K562 (cell line): ENCODE results near the gene DNAH10. TPM values are rescaled to one million over a fixed set of nuclear protein-coding genes. Genes with fewer than 3 reads are reported as not detected.
A peak's percentile ranks its signal among the peaks of the same experiment; 100 is the strongest.

Source experiments
- BDP1 ChIP-seq: IDR thresholded peaks from 3 replicates; pipeline ENCODE4 v1.6.1; 2011; ENCODE audit not compliant: insufficient read length, insufficient read depth
- CBX8 ChIP-seq: fragments of 200-600 bp; sonication (generic); IDR thresholded peaks from 2 replicates; pipeline ENCODE4 v1.6.1; 2012; ENCODE audit warnings: borderline replicate concordance, mixed run types, low read depth, mild to moderate bottlenecking, moderate library complexity, mixed read lengths, low read length, control low read depth, inconsistent platforms; ENCODE audit not compliant: poor library complexity, severe bottlenecking; ENCODE audit errors: extremely low read depth
- DACH1 ChIP-seq: fragments of 450-650 bp; IDR thresholded peaks from 2 replicates; pipeline ENCODE4 v1.6.1; 2018; ENCODE audit not compliant: partially characterized antibody
- ELF1 ChIP-seq: fragments of 200-800 bp; sonication (Bioruptor generic); IDR thresholded peaks from 2 replicates; pipeline ENCODE4 v1.6.1; 2016; ENCODE audit warnings: missing genetic modification characterization, missing compliant biosample characterization
- FOXM1 ChIP-seq, 2 experiments: fragments of 450-650 bp in 1 of 2; sonication (generic) in 1 of 2; formaldehyde crosslinking in 1 of 2; IDR thresholded peaks; 2 replicates each; pipeline versions ENCODE4 v1.6.1 to v1.9.0; 2017 to 2022; ENCODE audit warnings: low read depth in 2 of 2, mild to moderate bottlenecking in 2 of 2, missing genetic modification reagents in 1 of 2, moderate library complexity in 1 of 2
- GATAD2B ChIP-seq: fragments of 450-650 bp; IDR thresholded peaks from 2 replicates; pipeline ENCODE4 v1.6.1; 2017; ENCODE audit warnings: mild to moderate bottlenecking, borderline replicate concordance
- HDAC3 ChIP-seq: fragments of 450-650 bp; IDR thresholded peaks from 2 replicates; pipeline ENCODE4 v1.6.1; 2018; ENCODE audit warnings: borderline replicate concordance, mild to moderate bottlenecking, moderate library complexity; ENCODE audit not compliant: partially characterized antibody
- MTA1 ChIP-seq: fragments of 450-650 bp; IDR thresholded peaks from 2 replicates; pipeline ENCODE4 v1.6.1; 2017; ENCODE audit warnings: borderline replicate concordance
- POLR3A ChIP-seq: IDR thresholded peaks from 2 replicates; pipeline ENCODE4 v1.6.1; 2011; ENCODE audit warnings: borderline replicate concordance, mild to moderate bottlenecking, moderate library complexity; ENCODE audit not compliant: insufficient read length, insufficient read depth; ENCODE audit errors: extremely low read depth
- SMAD2 ChIP-seq: fragments of 150-350 bp; IDR thresholded peaks from 2 replicates; pipeline ENCODE4 v1.6.1; 2014; ENCODE audit warnings: low read depth, mild to moderate bottlenecking, low read length
- SMAD4 ChIP-seq: fragments of 250-450 bp; sonication (Bioruptor Pico); conservative IDR thresholded peaks from 2 replicates; pipeline ENCODE4 v1.8.0; 2021; ENCODE audit warnings: inconsistent platforms, mild to moderate bottlenecking, moderate library complexity
- STAG1 ChIP-seq: sonication (generic); formaldehyde crosslinking; IDR thresholded peaks from 2 replicates; pipeline ENCODE4 v1.5.0; 2020; ENCODE audit warnings: missing genetic modification reagents, borderline replicate concordance
- ZNF766 ChIP-seq: fragments of 200-800 bp; sonication (Bioruptor generic); conservative IDR thresholded peaks from 2 replicates; pipeline ENCODE4 v1.6.1; 2016; ENCODE audit warnings: missing genetic modification characterization, missing compliant biosample characterization
- ZNF780A ChIP-seq: fragments of 250-450 bp; sonication (Bioruptor Pico); IDR thresholded peaks from 2 replicates; pipeline ENCODE4 v1.5.0; 2021; ENCODE audit warnings: mild to moderate bottlenecking
- polyA plus RNA-seq, 8 experiments: library from polyadenylated mRNA; depleted of rRNA in 4 of 8; stranded (reverse) in 5 of 8; unstranded in 3 of 8; fragments of >200 nt; fragmentation: Nextera tagmentation in 2 of 8; fragmentation: Illumina TruSeq in 1 of 8; extraction: Ambion mirVana in 2 of 8; extraction: Trizol in 1 of 8; gene quantifications; 2 replicates each; pipeline versions ENCODE4 v1.2.1 to v1.2.3, GENCODE V29; 2011 to 2014; ENCODE audit warnings: inconsistent platforms in 1 of 8, missing spikeins in 1 of 8
- total RNA-seq, 7 experiments: library from RNA; depleted of rRNA in 6 of 7; stranded (reverse); fragments of >200 nt in 6 of 7; fragmentation: Illumina TruSeq in 2 of 7; extraction: Trizol in 2 of 7; gene quantifications; 2 replicates each; pipeline versions ENCODE4 v1.2.1 to v1.2.3, GENCODE V29; 2011 to 2021; ENCODE audit warnings: low replicate concordance in 1 of 7
- TF ChIP-seq, protein P1 (sequence below): fragments of 250-450 bp; sonication (Bioruptor Pico); IDR thresholded peaks from 2 replicates; pipeline ENCODE4 v1.8.0; 2022; ENCODE audit warnings: moderate library complexity, mild to moderate bottlenecking, inconsistent platforms
- TF ChIP-seq, protein P2 (sequence below): fragments of 450-650 bp; IDR thresholded peaks from one replicate; pipeline ENCODE4 v1.6.1; 2018; ENCODE audit warnings: mild to moderate bottlenecking, moderate library complexity; ENCODE audit not compliant: partially characterized antibody
- TF ChIP-seq, protein P3 (sequence below): fragments of 250-450 bp; sonication (Bioruptor Pico); IDR thresholded peaks from 2 replicates; pipeline ENCODE4 v1.5.1; 2021; ENCODE audit warnings: mild to moderate bottlenecking
- TF ChIP-seq, protein P4 (sequence below): sonication (generic); formaldehyde crosslinking; IDR thresholded peaks from 2 replicates; pipeline ENCODE4 v1.8.0; 2022; ENCODE audit warnings: mild to moderate bottlenecking, low read depth, missing genetic modification reagents

The DNAH10 gene
- total and polyA plus RNA-seq, 9 of the 15 experiments (the other 6 are each of a cell fraction or from before 2014, with no cell fraction given): 0.01 to 0.06 (median 0.04) TPM; not detected in 1

DNA sequence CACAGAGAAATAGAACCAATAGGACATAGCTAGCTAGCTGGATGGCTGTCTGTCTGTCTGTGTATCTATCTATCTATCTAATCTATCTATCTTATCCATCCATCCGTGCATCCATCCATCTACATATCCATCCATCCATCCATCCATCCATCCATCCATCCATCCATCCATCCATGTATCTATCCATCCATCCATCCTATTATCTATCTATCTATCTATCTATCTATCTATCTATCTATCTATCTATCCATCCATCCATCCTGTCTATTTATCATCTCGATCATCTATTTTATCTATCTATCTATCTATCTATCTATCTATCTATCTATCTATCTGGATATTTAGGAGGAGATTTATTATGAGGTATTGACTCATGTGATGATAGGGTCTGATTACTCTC is 84.9 kb downstream of the DNAH10 start (continued):
- TF ChIP-seq SMAD4 (no peak), BDP1 (no peak), STAG1 (no peak), ZNF766 (no peak), GATAD2B (0 out of 2 replicates have a peak, but pooled peaks have one; percentile 34), ELF1 (no peak), MTA1 (0 out of 2 replicates have a peak, but pooled peaks have one; percentile 22), POLR3A (no peak), ZNF780A (CRISPR knock-in tag) (no peak), SMAD2 (no peak), HDAC3 (no peak), FOXM1 (IDR thresholded peaks at IDR 0.05; ENCODE audit: low read depth) (no peak), FOXM1 (CRISPR knock-in tag; IDR thresholded peaks at IDR 0.05; ENCODE audit: low read depth) (no peak), CBX8 (no peak), DACH1 (peak; percentile 92)
- TF ChIP-seq, protein P1, sequence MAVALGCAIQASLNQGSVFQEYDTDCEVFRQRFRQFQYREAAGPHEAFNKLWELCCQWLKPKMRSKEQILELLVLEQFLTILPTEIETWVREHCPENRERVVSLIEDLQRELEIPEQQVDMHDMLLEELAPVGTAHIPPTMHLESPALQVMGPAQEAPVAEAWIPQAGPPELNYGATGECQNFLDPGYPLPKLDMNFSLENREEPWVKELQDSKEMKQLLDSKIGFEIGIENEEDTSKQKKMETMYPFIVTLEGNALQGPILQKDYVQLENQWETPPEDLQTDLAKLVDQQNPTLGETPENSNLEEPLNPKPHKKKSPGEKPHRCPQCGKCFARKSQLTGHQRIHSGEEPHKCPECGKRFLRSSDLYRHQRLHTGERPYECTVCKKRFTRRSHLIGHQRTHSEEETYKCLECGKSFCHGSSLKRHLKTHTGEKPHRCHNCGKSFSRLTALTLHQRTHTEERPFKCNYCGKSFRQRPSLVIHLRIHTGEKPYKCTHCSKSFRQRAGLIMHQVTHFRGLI (CRISPR knock-in tag): no peak
- TF ChIP-seq, protein P2, sequence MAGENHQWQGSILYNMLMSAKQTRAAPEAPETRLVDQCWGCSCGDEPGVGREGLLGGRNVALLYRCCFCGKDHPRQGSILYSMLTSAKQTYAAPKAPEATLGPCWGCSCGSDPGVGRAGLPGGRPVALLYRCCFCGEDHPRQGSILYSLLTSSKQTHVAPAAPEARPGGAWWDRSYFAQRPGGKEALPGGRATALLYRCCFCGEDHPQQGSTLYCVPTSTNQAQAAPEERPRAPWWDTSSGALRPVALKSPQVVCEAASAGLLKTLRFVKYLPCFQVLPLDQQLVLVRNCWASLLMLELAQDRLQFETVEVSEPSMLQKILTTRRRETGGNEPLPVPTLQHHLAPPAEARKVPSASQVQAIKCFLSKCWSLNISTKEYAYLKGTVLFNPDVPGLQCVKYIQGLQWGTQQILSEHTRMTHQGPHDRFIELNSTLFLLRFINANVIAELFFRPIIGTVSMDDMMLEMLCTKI: no peak
- TF ChIP-seq, protein P3, sequence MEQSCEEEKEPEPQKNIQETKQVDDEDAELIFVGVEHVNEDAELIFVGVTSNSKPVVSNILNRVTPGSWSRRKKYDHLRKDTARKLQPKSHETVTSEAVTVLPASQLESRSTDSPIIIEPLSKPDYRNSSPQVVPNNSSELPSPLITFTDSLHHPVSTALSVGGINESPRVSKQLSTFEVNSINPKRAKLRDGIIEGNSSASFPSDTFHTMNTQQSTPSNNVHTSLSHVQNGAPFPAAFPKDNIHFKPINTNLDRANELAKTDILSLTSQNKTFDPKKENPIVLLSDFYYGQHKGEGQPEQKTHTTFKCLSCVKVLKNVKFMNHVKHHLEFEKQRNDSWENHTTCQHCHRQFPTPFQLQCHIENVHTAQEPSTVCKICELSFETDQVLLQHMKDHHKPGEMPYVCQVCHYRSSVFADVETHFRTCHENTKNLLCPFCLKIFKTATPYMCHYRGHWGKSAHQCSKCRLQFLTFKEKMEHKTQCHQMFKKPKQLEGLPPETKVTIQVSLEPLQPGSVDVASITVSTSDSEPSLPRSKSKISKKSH (CRISPR knock-in tag): no peak
- TF ChIP-seq, protein P4, sequence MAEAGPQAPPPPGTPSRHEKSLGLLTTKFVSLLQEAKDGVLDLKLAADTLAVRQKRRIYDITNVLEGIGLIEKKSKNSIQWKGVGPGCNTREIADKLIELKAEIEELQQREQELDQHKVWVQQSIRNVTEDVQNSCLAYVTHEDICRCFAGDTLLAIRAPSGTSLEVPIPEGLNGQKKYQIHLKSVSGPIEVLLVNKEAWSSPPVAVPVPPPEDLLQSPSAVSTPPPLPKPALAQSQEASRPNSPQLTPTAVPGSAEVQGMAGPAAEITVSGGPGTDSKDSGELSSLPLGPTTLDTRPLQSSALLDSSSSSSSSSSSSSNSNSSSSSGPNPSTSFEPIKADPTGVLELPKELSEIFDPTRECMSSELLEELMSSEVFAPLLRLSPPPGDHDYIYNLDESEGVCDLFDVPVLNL (CRISPR knock-in tag): no peak
